Tibial nerve (tissue), 4 donors: ENCODE measurements around the gene SFXN1. TPM values are rescaled to one million over a fixed set of nuclear protein-coding genes. Genes with fewer than 3 reads are reported as not detected.

Experiments
- DNase-seq, 2 donors: peaks; one replicate each; pipeline ENCODE4 v3.0.0-alpha.2; 2019; ENCODE audit warnings: low spot score in 2 of 2
- H3K27ac ChIP-seq, 4 donors: fragments of 200-600 bp; sonication (generic) in 3 of 4; one replicate each; pipeline ENCODE4 v1.5.1; 2017 to 2019; ENCODE audit warnings: mild to moderate bottlenecking in 1 of 4
- H3K27me3 ChIP-seq, 2 donors: fragments of 200-600 bp; sonication (generic) in 1 of 2; one replicate each; pipeline versions ENCODE4 v1.5.1 to v1.6.0; 2017 to 2019
- H3K36me3 ChIP-seq, 3 donors: fragments of 200-600 bp; sonication (generic); one replicate each; pipeline ENCODE4 v1.5.1; 2018 to 2019
- H3K4me1 ChIP-seq, 4 donors: fragments of 200-600 bp; sonication (generic) in 3 of 4; one replicate each; pipeline ENCODE4 v1.5.1; 2017 to 2019
- H3K4me3 ChIP-seq, 4 donors: fragments of 200-600 bp; sonication (generic) in 3 of 4; one replicate each; pipeline ENCODE4 v1.5.1; 2017 to 2019; ENCODE audit warnings: mild to moderate bottlenecking in 1 of 4, moderate library complexity in 1 of 4
- H3K9me3 ChIP-seq, 4 donors: fragments of 200-600 bp; sonication (generic) in 3 of 4; one replicate each; pipeline ENCODE4 v1.5.1; 2017 to 2019
- CTCF ChIP-seq, 5 experiments: fragments of 200-600 bp in 3 of 5; fragments of 450-650 bp in 2 of 5; sonication (generic) in 3 of 5; IDR thresholded peaks; one replicate each; pipeline ENCODE4 v1.5.1; 2016 to 2019; ENCODE audit warnings: antibody characterized with exemption in 5 of 5, mild to moderate bottlenecking in 3 of 5, moderate library complexity in 2 of 5
- EP300 ChIP-seq, 2 donors: sonication (generic); formaldehyde crosslinking; IDR thresholded peaks; one replicate each; pipeline ENCODE4 v1.6.1; 2017; ENCODE audit warnings: antibody characterized with exemption in 2 of 2, mild to moderate bottlenecking in 1 of 2
- POLR2A ChIP-seq, 2 donors: fragments of 450-650 bp; IDR thresholded peaks; one replicate each; pipeline ENCODE4 v1.6.1; 2017; ENCODE audit warnings: antibody characterized with exemption in 2 of 2, mild to moderate bottlenecking in 2 of 2, moderate library complexity in 2 of 2
- WGBS, 2 donors: methylation state at CpG; one replicate each; pipeline ENCODE4 v1.1.5; 2018; 5-methylcytosine and 5-hydroxymethylcytosine counted together
- total RNA-seq, 4 donors: library from RNA; depleted of rRNA; stranded (reverse); fragments of >200 nt; gene quantifications; one replicate each; pipeline ENCODE4 v1.1.0, GENCODE V29; 2016

The SFXN1 gene
- total RNA-seq, 4 donors from 2014 or later: 14.4 to 26.9 (median 19.0) TPM

DNA sequence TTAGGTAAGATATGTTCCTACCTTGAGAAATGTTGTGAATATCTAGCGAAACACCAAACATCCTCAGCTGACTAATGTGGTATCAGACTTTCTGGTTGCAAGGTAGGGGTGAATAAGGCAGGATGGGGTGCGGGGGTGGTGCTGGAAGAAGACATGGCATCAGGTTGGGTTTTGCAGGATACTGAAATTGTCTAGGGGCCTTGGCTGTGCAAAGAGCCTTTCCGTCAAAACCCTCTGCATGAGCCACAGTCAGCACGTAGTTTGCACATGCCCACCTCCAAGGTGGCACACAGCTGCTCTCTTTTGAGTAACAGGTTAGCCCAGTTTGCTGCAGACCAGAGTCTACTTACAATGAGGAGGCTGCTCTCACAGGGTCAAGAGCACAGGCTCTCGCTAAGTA lies 42.0 kb downstream of the SFXN1 start:
- H3K36me3 ChIP-seq: peaks cover 0 to 82% (median 15%) of the 10 kb centered on the region in 3 donors
- DNase-seq: no peak
- H3K27ac ChIP-seq: no peak overlapping the region
- H3K4me3 ChIP-seq: no peak overlapping the region
- 93 to 100% methylated on average over 5 of the region's 5 CpGs for WGBS, 2 donors
- TF ChIP-seq POLR2A (IDR thresholded peaks at IDR 0.05): no peak
- no peak for TF ChIP-seq EP300 (IDR thresholded peaks at IDR 0.05)
- TF ChIP-seq CTCF (IDR thresholded peaks at IDR 0.05): no peak
- no peaks in the 10 kb centered on the region for H3K27me3 ChIP-seq
- H3K4me1 ChIP-seq: no peaks in the 10 kb centered on the region
- peaks cover 0 to 3% (median 0%) of the 10 kb centered on the region in 4 donors for H3K9me3 ChIP-seq

GRCh38 chr5:175520873-175521272 lies 42.5 kb downstream of the SFXN1 start:
- DNase-seq: no peak
- H3K27ac ChIP-seq: no peak overlapping the region
- no peaks in the 10 kb centered on the region for H3K27me3 ChIP-seq
- no peak for TF ChIP-seq POLR2A (IDR thresholded peaks at IDR 0.05)
- no peak for TF ChIP-seq CTCF (IDR thresholded peaks at IDR 0.05)
- TF ChIP-seq EP300 (IDR thresholded peaks at IDR 0.05): no peak
- WGBS, 2 donors: 89 to 91% methylated on average over 2 of the region's 2 CpGs
- H3K9me3 ChIP-seq: peaks cover 0 to 3% (median 0%) of the 10 kb centered on the region in 4 donors
- H3K4me3 ChIP-seq: no peak overlapping the region
- peaks cover 0 to 82% (median 15%) of the 10 kb centered on the region in 3 donors for H3K36me3 ChIP-seq
- H3K4me1 ChIP-seq: no peaks in the 10 kb centered on the region

- no peak overlapping the region for H3K27ac ChIP-seq
- 83 to 94% methylated on average over 4 of the region's 4 CpGs for WGBS, 2 donors
- DNase-seq: no peak
- TF ChIP-seq POLR2A (IDR thresholded peaks at IDR 0.05): no peak
- TF ChIP-seq EP300 (IDR thresholded peaks at IDR 0.05): no peak
- TF ChIP-seq CTCF (IDR thresholded peaks at IDR 0.05): no peak
- peaks cover 0 to 81% (median 12%) of the 10 kb centered on the region in 3 donors for H3K36me3 ChIP-seq
- no peaks in the 10 kb centered on the region for H3K27me3 ChIP-seq
- H3K4me1 ChIP-seq: no peaks in the 10 kb centered on the region
- no peak overlapping the region for H3K4me3 ChIP-seq
- H3K9me3 ChIP-seq: peaks cover 0 to 3% (median 0%) of the 10 kb centered on the region in 4 donors
These were observed 43.0 kb downstream of the SFXN1 start for GRCh38 chr5:175521313-175521833.

DNA sequence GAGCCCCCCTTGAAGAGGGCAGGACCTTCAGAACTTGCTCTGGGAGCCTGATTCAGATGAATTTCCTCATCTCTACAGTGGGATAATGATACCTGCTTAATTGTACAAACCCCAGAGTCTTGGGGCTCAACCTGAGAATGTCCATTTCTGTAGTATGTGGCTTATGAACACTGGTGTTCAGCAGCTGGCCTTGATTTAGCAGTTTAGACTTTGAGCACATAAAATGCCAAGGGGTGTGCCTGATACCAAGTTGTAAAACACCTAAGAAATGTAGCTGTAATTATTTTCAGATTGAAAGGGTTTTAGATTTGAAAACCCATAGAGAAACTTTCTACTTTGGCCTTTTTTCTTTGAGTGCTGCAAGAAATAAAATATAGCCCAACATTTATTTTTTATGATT lies 44.9 kb downstream of the SFXN1 start:
- DNase-seq: no peak
- Histone ChIP-seq H3K27ac (no peak overlapping the region), H3K36me3 (peaks cover 0 to 81% (median under 1%) of the 10 kb centered on the region in 3 donors), H3K27me3 (no peaks in the 10 kb centered on the region), H3K4me1 (no peaks in the 10 kb centered on the region), H3K4me3 (no peak overlapping the region), H3K9me3 (peaks cover 0 to 3% (median 0%) of the 10 kb centered on the region in 4 donors)
- TF ChIP-seq CTCF (IDR thresholded peaks at IDR 0.05) (no peak), EP300 (IDR thresholded peaks at IDR 0.05) (no peak), POLR2A (IDR thresholded peaks at IDR 0.05) (no peak)

DNA sequence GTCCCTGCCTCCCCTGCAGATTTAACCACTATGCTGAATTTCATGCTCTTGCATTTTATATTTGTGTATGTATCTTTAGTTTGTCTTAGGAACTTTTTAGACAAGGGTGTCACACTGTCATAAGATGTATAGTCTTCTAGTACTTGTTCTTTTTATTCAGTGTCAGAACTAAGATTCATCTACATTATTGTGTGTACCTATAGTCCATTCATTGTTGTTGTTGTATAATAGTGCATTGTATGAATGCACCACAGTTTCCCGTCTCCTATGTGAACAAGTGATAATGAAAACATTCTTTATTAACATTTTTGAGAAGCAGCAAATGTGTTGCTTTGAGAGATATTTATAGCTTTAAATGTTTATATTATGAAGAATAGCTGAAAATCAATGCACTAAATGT lies 45.9 kb downstream of the SFXN1 start:
- DNase-seq: no peak
- WGBS, 2 donors: 38 to 61% methylated on average over 1 of the region's 1 CpG
- no peak overlapping the region for H3K27ac ChIP-seq
- no peak overlapping the region for H3K4me3 ChIP-seq
- H3K4me1 ChIP-seq: no peaks in the 10 kb centered on the region
- no peaks in the 10 kb centered on the region for H3K27me3 ChIP-seq
- no peak for TF ChIP-seq CTCF (IDR thresholded peaks at IDR 0.05)
- no peak for TF ChIP-seq EP300 (IDR thresholded peaks at IDR 0.05)
- peaks cover 0 to 80% (median 0%) of the 10 kb centered on the region in 3 donors for H3K36me3 ChIP-seq
- H3K9me3 ChIP-seq: no peaks in the 10 kb centered on the region
